ENCODE results near the gene EDA2R. TPM values are rescaled to one million over a fixed set of nuclear protein-coding genes. Genes with fewer than 3 reads are reported as not detected.

Gene EDA2R
- polyA plus RNA-seq, 1 donor (not counting 4 experiments of a cell fraction or from before 2014, with no cell fraction given) = 3.7 TPM

DNA sequence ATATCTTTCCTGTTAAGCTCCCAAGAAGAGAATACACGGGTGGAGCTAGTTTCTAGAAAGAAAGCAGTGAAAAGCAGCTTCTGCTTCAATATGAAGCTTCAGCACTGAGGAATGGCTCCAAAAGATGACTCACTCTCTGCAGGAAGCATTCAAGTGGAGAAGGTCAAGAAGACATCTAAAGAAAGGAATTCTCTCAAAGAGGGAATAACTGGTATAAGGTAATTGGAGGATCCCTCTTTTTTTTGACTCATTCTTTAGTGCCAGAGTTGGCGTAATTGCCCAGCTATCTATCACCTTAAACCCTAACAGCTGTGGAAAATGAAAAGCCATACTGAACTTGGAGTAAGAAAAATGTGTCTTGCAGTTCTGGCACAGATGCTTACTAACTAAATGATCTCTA is 3.5 kb downstream of the EDA2R start:
- no peak for FAIRE-seq
- H3K9me1 ChIP-seq (ENCODE audit: control insufficient read depth, extremely low read depth, insufficient read depth, low read length) = no peaks in the 10 kb centered on the region
- peak; percentile 19 for DNase-seq (ENCODE audit: low read depth, low spot score)
- no peak overlapping the region for H2AFZ ChIP-seq (ENCODE audit: control insufficient read depth, low read length)
- dilution Hi-C loops (cut with MboI; ENCODE audit: extremely low pct_ligation_motif_present, low sequenced_read_pairs) = no loop called here
- no peaks in the 10 kb centered on the region for H3K36me3 ChIP-seq (ENCODE audit: control insufficient read depth in 2 of 2, extremely low read depth in 1 of 2, insufficient read depth in 2 of 2, low read length in 2 of 2)
- H3K79me2 ChIP-seq (ENCODE audit: control insufficient read depth, insufficient read depth, low read length) = no peaks in the 10 kb centered on the region
- no peak overlapping the region for H3K27ac ChIP-seq (ENCODE audit: control insufficient read depth, insufficient read depth, low read length)
- no peak overlapping the region for H3K4me2 ChIP-seq (ENCODE audit: control insufficient read depth, extremely low read depth, insufficient read depth, low read depth, low read length)
- H3K4me3 ChIP-seq (ENCODE audit: control insufficient read depth in 2 of 3, extremely low read depth in 1 of 3, insufficient read depth in 2 of 3, low read depth in 1 of 3, low read length in 3 of 3) = no peak overlapping the region
- no peaks in the 10 kb centered on the region for H4K20me1 ChIP-seq (ENCODE audit: control insufficient read depth, extremely low read depth, insufficient read depth, low read length)
- H3K9me3 ChIP-seq (ENCODE audit: control insufficient read depth, low read depth, low read length) = no peaks in the 10 kb centered on the region
- TF ChIP-seq EZH2 (IDR thresholded peaks at IDR 0.05; ENCODE audit: low read length) = no peak
- TF ChIP-seq, protein P1, sequence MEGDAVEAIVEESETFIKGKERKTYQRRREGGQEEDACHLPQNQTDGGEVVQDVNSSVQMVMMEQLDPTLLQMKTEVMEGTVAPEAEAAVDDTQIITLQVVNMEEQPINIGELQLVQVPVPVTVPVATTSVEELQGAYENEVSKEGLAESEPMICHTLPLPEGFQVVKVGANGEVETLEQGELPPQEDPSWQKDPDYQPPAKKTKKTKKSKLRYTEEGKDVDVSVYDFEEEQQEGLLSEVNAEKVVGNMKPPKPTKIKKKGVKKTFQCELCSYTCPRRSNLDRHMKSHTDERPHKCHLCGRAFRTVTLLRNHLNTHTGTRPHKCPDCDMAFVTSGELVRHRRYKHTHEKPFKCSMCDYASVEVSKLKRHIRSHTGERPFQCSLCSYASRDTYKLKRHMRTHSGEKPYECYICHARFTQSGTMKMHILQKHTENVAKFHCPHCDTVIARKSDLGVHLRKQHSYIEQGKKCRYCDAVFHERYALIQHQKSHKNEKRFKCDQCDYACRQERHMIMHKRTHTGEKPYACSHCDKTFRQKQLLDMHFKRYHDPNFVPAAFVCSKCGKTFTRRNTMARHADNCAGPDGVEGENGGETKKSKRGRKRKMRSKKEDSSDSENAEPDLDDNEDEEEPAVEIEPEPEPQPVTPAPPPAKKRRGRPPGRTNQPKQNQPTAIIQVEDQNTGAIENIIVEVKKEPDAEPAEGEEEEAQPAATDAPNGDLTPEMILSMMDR (optimal IDR thresholded peaks at IDR 0.05 in 1 of 3, IDR thresholded peaks at IDR 0.05 in 1 of 3, conservative IDR thresholded peaks at IDR 0.05 in 1 of 3; ENCODE audit: extremely low read depth in 1 of 3, insufficient read depth in 2 of 3, low read length in 3 of 3) = no peak
- H3K4me1 ChIP-seq (ENCODE audit: control insufficient read depth, extremely low read depth, insufficient read depth, low read length) = no peaks in the 10 kb centered on the region
- no peak overlapping the region for H3K9ac ChIP-seq (ENCODE audit: control insufficient read depth, extremely low read depth, insufficient read depth, low read length)
- H3K27me3 ChIP-seq (ENCODE audit: control insufficient read depth, extremely low read depth, insufficient read depth, low read length) = no peaks in the 10 kb centered on the region

GRCh38 chrX:66634272-66634671 is 4.6 kb downstream of the EDA2R start:
- TF ChIP-seq EZH2 (IDR thresholded peaks at IDR 0.05; ENCODE audit: low read length) = no peak
- TF ChIP-seq, protein P1 (optimal IDR thresholded peaks at IDR 0.05 in 1 of 3, IDR thresholded peaks at IDR 0.05 in 1 of 3, conservative IDR thresholded peaks at IDR 0.05 in 1 of 3; ENCODE audit: extremely low read depth in 1 of 3, insufficient read depth in 2 of 3, low read length in 3 of 3) = no peak
- no peak overlapping the region for H3K27ac ChIP-seq (ENCODE audit: control insufficient read depth, insufficient read depth, low read length)
- no peaks in the 10 kb centered on the region for H3K36me3 ChIP-seq (ENCODE audit: control insufficient read depth in 2 of 2, extremely low read depth in 1 of 2, insufficient read depth in 2 of 2, low read length in 2 of 2)
- H2AFZ ChIP-seq (ENCODE audit: control insufficient read depth, low read length) = no peak overlapping the region
- H3K4me1 ChIP-seq (ENCODE audit: control insufficient read depth, extremely low read depth, insufficient read depth, low read length) = no peaks in the 10 kb centered on the region
- no peaks in the 10 kb centered on the region for H3K9me1 ChIP-seq (ENCODE audit: control insufficient read depth, extremely low read depth, insufficient read depth, low read length)
- dilution Hi-C loops (cut with MboI; ENCODE audit: extremely low pct_ligation_motif_present, low sequenced_read_pairs) = no loop called here
- no peak for DNase-seq (ENCODE audit: low read depth, low spot score)
- H3K9me3 ChIP-seq (ENCODE audit: control insufficient read depth, low read depth, low read length) = no peaks in the 10 kb centered on the region
- no peak overlapping the region for H3K4me3 ChIP-seq (ENCODE audit: control insufficient read depth in 2 of 3, extremely low read depth in 1 of 3, insufficient read depth in 2 of 3, low read depth in 1 of 3, low read length in 3 of 3)
- no peaks in the 10 kb centered on the region for H4K20me1 ChIP-seq (ENCODE audit: control insufficient read depth, extremely low read depth, insufficient read depth, low read length)
- H3K4me2 ChIP-seq (ENCODE audit: control insufficient read depth, extremely low read depth, insufficient read depth, low read depth, low read length) = no peak overlapping the region
- no peaks in the 10 kb centered on the region for H3K27me3 ChIP-seq (ENCODE audit: control insufficient read depth, extremely low read depth, insufficient read depth, low read length)
- H3K79me2 ChIP-seq (ENCODE audit: control insufficient read depth, insufficient read depth, low read length) = no peaks in the 10 kb centered on the region
- no peak overlapping the region for H3K9ac ChIP-seq (ENCODE audit: control insufficient read depth, extremely low read depth, insufficient read depth, low read length)
- no peak for FAIRE-seq
